Activated CD4-positive, alpha-beta memory T cell treated with anti-CD3 and anti-CD28 coated beads, Interleukin-2, amount 10 ng/mL, durations not matched to agents 7 days and 5 days (primary cell): Measurements from ENCODE around the gene EEF1AKMT3. TPM values are rescaled to one million over a fixed set of nuclear protein-coding genes. Genes with fewer than 3 reads are reported as not detected.

Experiments
- CTCF ChIA-PET: fragments of 350-600 bp; sonication (Branson Sonifier 250); formaldehyde crosslinking; loops from one replicate; lab custom pipeline; 2021; ENCODE audit warnings: antibody characterized with exemption, inconsistent platforms; lab: Charles Lee
- POLR2A ChIA-PET: fragments of 350-600 bp; sonication (Branson Sonifier 250); formaldehyde crosslinking; loops from one replicate; lab custom pipeline; 2021; ENCODE audit warnings: antibody characterized with exemption; lab: Charles Lee
- DNase-seq: peaks from one replicate; pipeline ENCODE4 v3.0.0-alpha.2; 2020
- H3K27ac Mint-ChIP-seq: one replicate; pipeline ENCODE4 v1.8.0; 2021; ENCODE audit warnings: mild to moderate bottlenecking, mixed read lengths
- H3K27me3 Mint-ChIP-seq: one replicate; pipeline ENCODE4 v1.8.0; 2021; ENCODE audit warnings: mixed read lengths
- H3K36me3 Mint-ChIP-seq: one replicate; pipeline ENCODE4 v1.8.0; 2021; ENCODE audit warnings: low read depth, mixed read lengths
- H3K4me1 Mint-ChIP-seq: one replicate; pipeline ENCODE4 v1.8.0; 2021; ENCODE audit warnings: mixed read lengths
- H3K4me3 Mint-ChIP-seq: one replicate; pipeline ENCODE4 v1.8.0; 2021; ENCODE audit warnings: mild to moderate bottlenecking, mixed read lengths
- H3K9me3 Mint-ChIP-seq: one replicate; pipeline ENCODE4 v1.8.0; 2021; ENCODE audit warnings: mixed read lengths
- total RNA-seq, 2 experiments: library from RNA; stranded (reverse); gene quantifications; one replicate each; pipeline ENCODE4 v1.2.3, GENCODE V29; 2021

EEF1AKMT3 gene
- total RNA-seq, 2 experiments from 2014 or later, result 4.2 to 4.7 TPM

GRCh38 chr12:57763881-57764661 lies 8.3 kb upstream of the EEF1AKMT3 start:
- ChIA-PET CTCF (interaction anchor here (1.0 to 4.7 kb wide), 3 partner anchors 8 to 23 kb away, joined by 4 to 32 read pairs (median 12); partner anchors contain the start of gene TSFM), POLR2A (interaction anchor here (0.8 to 1.5 kb wide), 4 partner anchors 8 to 138 kb away, joined by 3 to 6 read pairs (median 4); partner anchors contain the start of gene MARCHF9)
- no peak overlapping the region for H3K27ac Mint-ChIP-seq

GRCh38 chr12:57764662-57765002 lies 7.8 kb upstream of the EEF1AKMT3 start:
- Mint-ChIP-seq H3K4me3 (peak overlapping the region; percentile 85), H3K27me3 (peaks cover 12% of the 10 kb centered on the region), H3K36me3 (peaks cover under 1% of the 10 kb centered on the region), H3K27ac (peak overlapping the region; percentile 50), H3K4me1 (peaks cover 31% of the 10 kb centered on the region), H3K9me3 (no peaks in the 10 kb centered on the region)
- ChIA-PET CTCF (interaction anchor here (0.8 to 4.7 kb wide), 4 partner anchors 8 to 306 kb away, joined by 3 to 32 read pairs (median 8); partner anchors contain the start of gene TSFM), POLR2A (interaction anchor here (0.8 to 3.2 kb wide), 4 partner anchors 8 to 138 kb away, joined by 3 to 15 read pairs (median 5); partner anchors contain the start of genes MARCHF9 and TSFM)
- no peak for DNase-seq

More at GRCh38 chr12:57763881-57764661, 8.3 kb upstream of the EEF1AKMT3 start:
- Mint-ChIP-seq H3K4me3 (peak overlapping the region; percentile 85), H3K9me3 (no peaks in the 10 kb centered on the region), H3K27me3 (peaks cover 12% of the 10 kb centered on the region), H3K4me1 (peaks cover 35% of the 10 kb centered on the region), H3K36me3 (peaks cover 5% of the 10 kb centered on the region)
- no peak for DNase-seq

GRCh38 chr12:57765003-57765697 lies 7.3 kb upstream of the EEF1AKMT3 start:
- Mint-ChIP-seq H3K36me3 (peaks cover 3% of the 10 kb centered on the region), H3K27ac (peak overlapping the region; percentile 50)
- POLR2A ChIA-PET, result interaction anchor here (0.8 to 3.2 kb wide), 5 partner anchors 9 to 137 kb away, joined by 3 to 15 read pairs (median 4); partner anchors contain the start of genes MARCHF9 and TSFM

GRCh38 chr12:57765698-57766463 lies 6.5 kb upstream of the EEF1AKMT3 start:
- Mint-ChIP-seq H3K9me3 (no peaks in the 10 kb centered on the region), H3K4me3 (peak overlapping the region; percentile 85), H3K27ac (no peak overlapping the region), H3K27me3 (peaks cover 12% of the 10 kb centered on the region), H3K4me1 (peaks cover 37% of the 10 kb centered on the region), H3K36me3 (peaks cover 3% of the 10 kb centered on the region)
- no peak for DNase-seq
- ChIA-PET CTCF (interaction anchor here (0.8 to 4.7 kb wide), 8 partner anchors 9 to 307 kb away, joined by 3 to 34 read pairs (median 3); partner anchors contain the start of genes MARCHF9 and TSFM), POLR2A (interaction anchor here (0.6 to 3.2 kb wide), 4 partner anchors 9 to 82 kb away, joined by 3 to 15 read pairs (median 4); partner anchors contain the start of genes CDK4 and TSFM)

More at GRCh38 chr12:57765003-57765697, 7.3 kb upstream of the EEF1AKMT3 start:
- peak overlapping the region; percentile 85 for H3K4me3 Mint-ChIP-seq
- H3K4me1 Mint-ChIP-seq, result peaks cover 34% of the 10 kb centered on the region
- peaks cover 12% of the 10 kb centered on the region for H3K27me3 Mint-ChIP-seq
- peak; percentile 67 for DNase-seq
- H3K9me3 Mint-ChIP-seq, result no peaks in the 10 kb centered on the region
- CTCF ChIA-PET, result interaction anchor here (0.8 to 4.7 kb wide), 7 partner anchors 9 to 306 kb away, joined by 3 to 34 read pairs (median 3); partner anchors contain the start of genes MARCHF9 and TSFM

- peaks cover 43% of the 10 kb centered on the region for H3K4me1 Mint-ChIP-seq
- no peak for DNase-seq
- H3K9me3 Mint-ChIP-seq, result no peaks in the 10 kb centered on the region
- peaks cover 3% of the 10 kb centered on the region for H3K36me3 Mint-ChIP-seq
- ChIA-PET CTCF (interaction anchor here (0.8 to 4.7 kb wide), 7 partner anchors 8 to 174 kb away, joined by 3 to 34 read pairs (median 4); partner anchors contain the start of genes MARCHF9 and TSFM), POLR2A (interaction anchor here (0.6 to 3.2 kb wide), 4 partner anchors 10 to 81 kb away, joined by 3 to 15 read pairs (median 4); partner anchors contain the start of genes CDK4 and TSFM)
- peak within 1 kb of the TSS; percentile 85 for H3K4me3 Mint-ChIP-seq
- H3K27ac Mint-ChIP-seq, result no peak within 1 kb of the TSS
- H3K27me3 Mint-ChIP-seq, result peaks cover 12% of the 10 kb centered on the region
Observed at GRCh38 chr12:57766464-57767304, 5.7 kb upstream of the EEF1AKMT3 start, which contains the start of gene CYP27B1. Gene CYP27B1 (minus strand): TSS chr12:57767078. CDS start chr12:57767041, 37 bp downstream.

- DNase-seq, result no peak
- peaks cover 47% of the 10 kb centered on the region for H3K4me1 Mint-ChIP-seq
- peaks cover 3% of the 10 kb centered on the region for H3K36me3 Mint-ChIP-seq
- no peaks in the 10 kb centered on the region for H3K9me3 Mint-ChIP-seq
- no peak overlapping the region for H3K27ac Mint-ChIP-seq
- peaks cover 12% of the 10 kb centered on the region for H3K27me3 Mint-ChIP-seq
- POLR2A ChIA-PET, result interaction anchor here (1.2 to 3.2 kb wide), 2 partner anchors 16 to 17 kb away, joined by 3 to 15 read pairs; partner anchors contain the start of gene TSFM
- CTCF ChIA-PET, result interaction anchor here (2.0 to 4.7 kb wide), 3 partner anchors 8 to 15 kb away, joined by 10 to 34 read pairs (median 32); partner anchors contain the start of gene TSFM
- no peak overlapping the region for H3K4me3 Mint-ChIP-seq
Observed at GRCh38 chr12:57767305-57767698, 5.1 kb upstream of the EEF1AKMT3 start.

- Mint-ChIP-seq H3K36me3 (peaks cover 3% of the 10 kb centered on the region), H3K4me1 (peaks cover 48% of the 10 kb centered on the region), H3K27ac (no peak overlapping the region), H3K9me3 (no peaks in the 10 kb centered on the region), H3K27me3 (peaks cover 12% of the 10 kb centered on the region), H3K4me3 (no peak overlapping the region)
- POLR2A ChIA-PET, result interaction anchor here (1.2 to 3.2 kb wide), 3 partner anchors 8 to 18 kb away, joined by 3 to 15 read pairs (median 5); partner anchors contain the start of gene TSFM
- CTCF ChIA-PET, result interaction anchor here (2.0 to 4.7 kb wide), 3 partner anchors 9 to 14 kb away, joined by 10 to 34 read pairs (median 32); partner anchors contain the start of gene TSFM
- DNase-seq, result no peak
Observed at GRCh38 chr12:57767876-57768275, 4.5 kb upstream of the EEF1AKMT3 start.

GRCh38 chr12:57769594-57769993 lies 2.8 kb upstream of the EEF1AKMT3 start:
- no peak for DNase-seq
- no peak overlapping the region for H3K4me3 Mint-ChIP-seq
- H3K9me3 Mint-ChIP-seq, result no peaks in the 10 kb centered on the region
- H3K4me1 Mint-ChIP-seq, result peaks cover 41% of the 10 kb centered on the region
- ChIA-PET POLR2A (no interaction called here), CTCF (interaction anchor here (2.3 kb wide), 1 partner anchor 10 kb away, joined by 6 read pairs; no protein-coding TSS in a partner anchor)
- peaks cover 3% of the 10 kb centered on the region for H3K36me3 Mint-ChIP-seq
- peaks cover 12% of the 10 kb centered on the region for H3K27me3 Mint-ChIP-seq
- no peak overlapping the region for H3K27ac Mint-ChIP-seq

- ChIA-PET CTCF (interaction anchor here (0.6 to 2.3 kb wide), 3 partner anchors 12 to 1654 kb away, joined by 4 to 6 read pairs (median 4); partner anchors contain the start of gene RPL41), POLR2A (no interaction called here)
- no peaks in the 10 kb centered on the region for H3K9me3 Mint-ChIP-seq
- peaks cover 3% of the 10 kb centered on the region for H3K36me3 Mint-ChIP-seq
- H3K4me3 Mint-ChIP-seq, result no peak overlapping the region
- peaks cover 6% of the 10 kb centered on the region for H3K27me3 Mint-ChIP-seq
- no peak overlapping the region for H3K27ac Mint-ChIP-seq
- H3K4me1 Mint-ChIP-seq, result peaks cover 31% of the 10 kb centered on the region
- no peak for DNase-seq
Observed at GRCh38 chr12:57770734-57771133, 1.7 kb upstream of the EEF1AKMT3 start.

- peaks cover 3% of the 10 kb centered on the region for H3K27me3 Mint-ChIP-seq
- H3K4me3 Mint-ChIP-seq, result peak overlapping the region; percentile 92
- H3K4me1 Mint-ChIP-seq, result peaks cover 29% of the 10 kb centered on the region
- H3K27ac Mint-ChIP-seq, result peak overlapping the region; percentile 90
- DNase-seq, result peak; percentile 84
- CTCF ChIA-PET, result interaction anchor here (0.6 to 2.3 kb wide), 11 partner anchors 10 to 1655 kb away, joined by 3 to 15 read pairs (median 6); partner anchors contain the start of genes RPL41 and TSFM
- POLR2A ChIA-PET, result interaction anchor here (0.7 to 1.7 kb wide), 11 partner anchors 9 to 180 kb away, joined by 3 to 14 read pairs (median 4); partner anchors contain the start of genes CDK4, PIP4K2C, TSFM and TSPAN31
- H3K36me3 Mint-ChIP-seq, result peaks cover 3% of the 10 kb centered on the region
- H3K9me3 Mint-ChIP-seq, result no peaks in the 10 kb centered on the region
Observed at GRCh38 chr12:57771236-57771872, 1.1 kb upstream of the EEF1AKMT3 start.
